ENCODE results near the gene TRIM54.

The TRIM54 gene

DNA sequence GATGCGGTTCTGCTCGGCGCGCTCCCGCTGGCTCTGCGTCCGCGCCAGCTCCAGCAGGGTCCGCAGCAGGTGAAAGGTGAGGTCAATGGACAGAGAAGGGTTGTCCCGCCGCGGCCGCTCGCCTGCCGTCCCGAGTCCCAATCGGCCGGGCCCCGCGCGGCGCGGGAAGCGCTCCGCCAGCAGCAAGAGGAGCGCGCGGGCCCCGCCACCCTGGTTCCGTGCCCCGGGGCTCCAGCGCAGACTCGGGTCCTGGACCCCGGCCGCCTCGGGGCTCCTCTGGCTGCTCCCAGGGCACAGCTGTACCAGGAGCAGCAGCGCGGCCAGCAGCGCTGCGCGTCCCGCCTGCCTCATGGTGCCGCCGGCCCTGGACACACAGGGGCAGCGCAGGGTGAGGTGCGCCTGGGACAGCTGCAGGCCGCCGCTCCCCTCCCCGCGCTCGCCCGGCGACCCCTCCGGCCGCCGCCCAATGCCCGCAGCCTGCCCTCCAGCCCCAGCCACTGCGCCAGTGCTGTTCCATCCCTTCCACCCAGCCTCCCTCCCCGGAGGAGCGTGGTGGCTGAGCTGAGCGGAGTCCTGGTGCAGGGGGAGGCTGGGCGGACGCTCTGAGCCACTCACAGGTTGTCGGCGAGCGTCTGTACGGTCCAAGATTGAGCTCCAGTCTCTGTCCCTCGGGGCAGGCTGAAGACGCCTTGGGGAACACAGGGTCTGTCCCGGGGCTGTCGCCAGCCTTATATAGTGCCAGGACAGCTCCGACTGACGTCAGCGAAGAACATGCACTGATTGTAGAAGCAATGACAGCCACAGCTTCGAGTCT is 25.5 kb downstream of the TRIM54 start:
- H3K4me3 ChIP-seq (ENCODE audit: low read length), result no peak overlapping the region
- DNase-seq (ENCODE audit: low read depth), result no peak
- TF ChIP-seq, protein P1, sequence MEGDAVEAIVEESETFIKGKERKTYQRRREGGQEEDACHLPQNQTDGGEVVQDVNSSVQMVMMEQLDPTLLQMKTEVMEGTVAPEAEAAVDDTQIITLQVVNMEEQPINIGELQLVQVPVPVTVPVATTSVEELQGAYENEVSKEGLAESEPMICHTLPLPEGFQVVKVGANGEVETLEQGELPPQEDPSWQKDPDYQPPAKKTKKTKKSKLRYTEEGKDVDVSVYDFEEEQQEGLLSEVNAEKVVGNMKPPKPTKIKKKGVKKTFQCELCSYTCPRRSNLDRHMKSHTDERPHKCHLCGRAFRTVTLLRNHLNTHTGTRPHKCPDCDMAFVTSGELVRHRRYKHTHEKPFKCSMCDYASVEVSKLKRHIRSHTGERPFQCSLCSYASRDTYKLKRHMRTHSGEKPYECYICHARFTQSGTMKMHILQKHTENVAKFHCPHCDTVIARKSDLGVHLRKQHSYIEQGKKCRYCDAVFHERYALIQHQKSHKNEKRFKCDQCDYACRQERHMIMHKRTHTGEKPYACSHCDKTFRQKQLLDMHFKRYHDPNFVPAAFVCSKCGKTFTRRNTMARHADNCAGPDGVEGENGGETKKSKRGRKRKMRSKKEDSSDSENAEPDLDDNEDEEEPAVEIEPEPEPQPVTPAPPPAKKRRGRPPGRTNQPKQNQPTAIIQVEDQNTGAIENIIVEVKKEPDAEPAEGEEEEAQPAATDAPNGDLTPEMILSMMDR (conservative IDR thresholded peaks at IDR 0.05; ENCODE audit: low read depth, low read length), result no peak

DNA sequence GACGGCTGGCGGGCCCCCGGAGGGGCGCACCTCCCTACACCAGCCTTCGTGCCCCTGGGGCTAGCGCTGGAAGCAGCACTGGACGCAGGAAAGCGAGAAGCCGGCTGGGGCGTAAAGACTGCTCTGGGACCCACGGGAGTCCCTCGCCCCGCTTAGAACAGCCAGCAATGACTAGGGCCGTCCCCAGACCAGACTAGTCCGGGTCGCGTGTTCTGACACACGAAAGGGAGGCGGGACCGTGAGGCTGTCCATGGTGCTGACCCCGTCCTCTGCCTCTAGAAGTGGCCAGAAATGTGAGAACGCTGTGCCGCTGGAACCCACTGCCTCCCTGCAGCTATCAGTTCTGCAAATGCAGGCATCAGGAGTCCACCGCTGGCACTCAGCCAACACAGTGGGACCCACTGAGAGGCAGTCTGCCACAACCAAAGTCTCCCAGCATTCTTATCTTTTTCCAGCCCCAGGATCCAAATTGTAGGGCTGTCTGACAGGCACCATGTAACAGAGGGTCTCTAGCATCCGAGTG is 26.2 kb downstream of the TRIM54 start, which contains the start of gene UCN:
Gene UCN (minus strand): TSS at position 87 of the 523 bp plus-strand sequence. CDS start 550 bp downstream, outside the sequence.
- TF ChIP-seq, protein P1 (conservative IDR thresholded peaks at IDR 0.05; ENCODE audit: low read depth, low read length), result no peak
- no peak within 1 kb of the TSS for H3K4me3 ChIP-seq (ENCODE audit: low read length)
- no peak for DNase-seq (ENCODE audit: low read depth)

DNA sequence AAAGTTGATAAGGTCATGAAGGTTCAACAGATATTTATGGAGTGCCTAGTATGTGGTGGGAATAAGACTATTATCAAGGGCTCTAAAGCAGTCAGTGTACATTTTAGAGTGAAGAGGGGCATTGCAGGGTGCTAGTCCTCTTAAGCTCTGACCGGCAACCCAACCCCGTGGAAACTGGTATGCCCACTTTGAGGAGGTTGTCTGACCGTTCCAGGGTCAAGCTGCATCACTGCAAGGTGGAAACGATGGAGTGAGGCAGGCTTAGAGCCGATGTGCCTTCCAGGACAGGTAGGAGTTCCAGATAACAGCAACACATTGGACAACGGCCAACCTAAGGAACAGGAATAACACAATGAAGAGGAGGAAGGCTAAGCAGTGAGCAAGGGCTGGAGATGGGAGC is 27.4 kb downstream of the TRIM54 start:
- TF ChIP-seq, protein P1 (conservative IDR thresholded peaks at IDR 0.05; ENCODE audit: low read depth, low read length), result no peak
- DNase-seq (ENCODE audit: low read depth), result no peak
- no peak overlapping the region for H3K4me3 ChIP-seq (ENCODE audit: low read length)

DNA sequence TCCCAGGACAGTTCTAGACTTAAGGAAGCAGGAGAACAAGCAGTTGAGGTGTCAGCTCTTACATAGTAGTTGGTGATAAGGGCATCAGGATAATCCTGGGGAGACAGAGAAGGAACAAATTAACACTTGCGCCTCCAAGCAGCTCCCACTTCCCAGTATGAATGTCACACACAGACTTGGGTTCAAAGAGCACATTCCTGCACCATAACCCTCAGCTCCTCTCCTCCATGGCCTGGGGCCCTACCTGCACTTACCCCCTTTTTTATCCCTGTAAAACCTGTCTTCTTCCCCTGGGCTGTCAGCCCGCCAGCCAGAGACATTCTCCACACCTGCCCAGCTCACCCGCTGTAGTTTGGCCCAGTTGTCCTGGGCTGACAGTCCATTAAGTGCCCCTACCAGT is 29.9 kb downstream of the TRIM54 start:
- H3K4me3 ChIP-seq (ENCODE audit: low read length), result no peak overlapping the region
- TF ChIP-seq, protein P1 (conservative IDR thresholded peaks at IDR 0.05; ENCODE audit: low read depth, low read length), result no peak
- no peak for DNase-seq (ENCODE audit: low read depth)

DNA sequence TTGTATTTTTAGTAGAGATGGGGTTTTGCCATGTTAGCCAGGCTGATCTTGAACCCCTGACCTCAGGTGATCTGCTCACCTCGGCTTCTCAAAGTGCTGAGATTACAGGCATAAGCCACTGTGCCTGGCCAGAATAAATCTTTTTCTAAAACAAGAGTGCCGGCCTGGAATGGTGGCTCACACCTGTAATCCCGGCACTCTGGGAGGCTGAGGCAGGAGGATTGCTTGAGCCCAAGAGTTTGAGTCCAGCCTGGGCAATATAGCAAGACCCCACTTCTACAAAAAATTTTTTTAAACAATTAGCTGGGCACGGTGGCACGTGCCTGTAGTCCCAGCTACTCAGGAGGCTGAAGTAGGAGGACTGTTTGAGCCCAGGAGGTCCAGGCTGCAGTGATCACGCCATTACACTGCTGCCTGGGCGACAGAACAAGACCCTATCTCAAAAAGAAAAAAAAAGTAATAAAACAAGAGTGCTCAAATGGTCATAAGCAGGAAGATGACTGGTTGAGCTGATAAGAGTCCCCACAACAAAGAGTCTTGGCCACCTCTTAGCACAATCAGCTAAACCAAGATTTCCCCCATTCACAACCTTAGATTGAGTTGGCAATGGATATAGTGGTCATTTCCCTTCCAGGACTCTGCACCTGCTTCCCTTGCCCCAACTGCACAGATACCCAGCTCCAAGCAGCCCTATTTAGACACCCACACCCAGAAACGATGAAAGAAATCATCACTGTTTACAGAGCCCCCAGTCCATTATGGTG is 31.8 kb downstream of the TRIM54 start:
- H3K4me3 ChIP-seq (ENCODE audit: low read length), result no peak overlapping the region
- no peak for DNase-seq (ENCODE audit: low read depth)
- TF ChIP-seq, protein P1 (conservative IDR thresholded peaks at IDR 0.05; ENCODE audit: low read depth, low read length), result no peak

DNA sequence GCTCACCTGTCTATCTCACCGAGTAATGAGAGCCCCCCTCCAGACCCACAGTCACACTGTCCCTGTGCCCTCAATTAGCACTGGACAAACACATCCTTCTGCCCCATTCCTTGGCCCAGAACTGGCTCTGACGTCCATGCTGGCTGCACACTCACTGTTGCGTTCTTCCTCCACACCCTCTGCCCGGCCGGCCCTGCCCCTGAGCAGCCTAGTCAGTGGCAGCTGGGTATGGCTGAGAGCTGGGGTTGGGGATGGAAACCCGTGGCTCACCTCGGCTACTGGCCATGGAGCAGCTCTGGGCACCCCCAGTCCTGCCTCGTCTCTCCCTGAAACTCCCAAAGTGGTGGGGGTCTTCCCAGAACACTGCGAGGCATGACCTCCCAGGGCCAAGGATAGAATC is 32.5 kb downstream of the TRIM54 start:
- no peak overlapping the region for H3K4me3 ChIP-seq (ENCODE audit: low read length)
- TF ChIP-seq, protein P1 (conservative IDR thresholded peaks at IDR 0.05; ENCODE audit: low read depth, low read length), result no peak
- no peak for DNase-seq (ENCODE audit: low read depth)
